ENCODE results near the gene IFNL1. TPM values are rescaled to one million over a fixed set of nuclear protein-coding genes. Genes with fewer than 3 reads are reported as not detected.

Gene IFNL1
- total and polyA plus RNA-seq, 2 donors (not counting 1 experiment from before 2014, with no cell fraction given), result not detected

DNA sequence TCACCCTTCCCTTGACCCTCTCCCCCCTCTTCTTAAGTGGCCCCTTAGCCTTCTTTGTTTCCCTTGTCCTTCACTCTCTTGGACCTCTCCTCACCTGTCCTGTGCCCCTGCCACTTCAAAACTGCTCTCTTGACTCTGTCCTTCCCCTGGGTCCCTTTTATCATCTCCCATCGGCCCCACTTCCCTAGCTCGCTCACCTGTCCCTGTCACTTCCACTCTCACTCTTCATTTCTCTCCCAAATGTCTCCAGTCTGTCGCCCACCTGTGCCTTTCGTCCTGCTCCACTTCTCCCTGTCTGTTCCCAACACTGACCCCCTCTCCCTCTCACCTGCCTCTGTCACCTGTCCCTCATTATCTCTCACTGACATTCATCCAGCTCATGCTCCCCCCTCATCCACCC is 699 bp downstream of the IFNL1 start:
- no peaks in the 10 kb centered on the region for H3K9me3 ChIP-seq (ENCODE audit: control extremely low read depth in 1 of 3, control insufficient read depth in 2 of 3, insufficient read depth in 1 of 3, low read length in 2 of 3)
- Mint-ChIP-seq H3K27me3 (peaks cover 23% of the 10 kb centered on the region), H3K27ac (no peak overlapping the region), H3K4me1 (no peaks in the 10 kb centered on the region), H3K9me3 (ENCODE audit: insufficient read depth) (no peaks in the 10 kb centered on the region), H3K4me3 (no peak overlapping the region)
- ATAC-seq (ENCODE audit: low read depth) (no peak), DNase-seq (no peak)
- H2AFZ ChIP-seq (ENCODE audit: insufficient read depth, low read depth, low read length, poor library complexity, severe bottlenecking), result no peak overlapping the region
- no peaks in the 10 kb centered on the region for H4K20me1 ChIP-seq (ENCODE audit: control insufficient read depth, insufficient read depth, low read length, poor library complexity, severe bottlenecking)
- no peaks in the 10 kb centered on the region for H3K79me2 ChIP-seq (ENCODE audit: control insufficient read depth, insufficient read depth, low read length)
- H3K27me3 ChIP-seq (replicated peaks in 1 of 4; ENCODE audit: control extremely low read depth in 1 of 4, control insufficient read depth in 3 of 4, insufficient read depth in 4 of 4, low read length in 3 of 4), result peaks cover 0 to 5% (median 0%) of the 10 kb centered on the region in 4 experiments
- POLR2A ChIA-PET, result no interaction called here
- 78% methylated on average over 4 of the region's 4 CpGs for WGBS (ENCODE audit: insufficient coverage)
- TF ChIP-seq, protein P1, sequence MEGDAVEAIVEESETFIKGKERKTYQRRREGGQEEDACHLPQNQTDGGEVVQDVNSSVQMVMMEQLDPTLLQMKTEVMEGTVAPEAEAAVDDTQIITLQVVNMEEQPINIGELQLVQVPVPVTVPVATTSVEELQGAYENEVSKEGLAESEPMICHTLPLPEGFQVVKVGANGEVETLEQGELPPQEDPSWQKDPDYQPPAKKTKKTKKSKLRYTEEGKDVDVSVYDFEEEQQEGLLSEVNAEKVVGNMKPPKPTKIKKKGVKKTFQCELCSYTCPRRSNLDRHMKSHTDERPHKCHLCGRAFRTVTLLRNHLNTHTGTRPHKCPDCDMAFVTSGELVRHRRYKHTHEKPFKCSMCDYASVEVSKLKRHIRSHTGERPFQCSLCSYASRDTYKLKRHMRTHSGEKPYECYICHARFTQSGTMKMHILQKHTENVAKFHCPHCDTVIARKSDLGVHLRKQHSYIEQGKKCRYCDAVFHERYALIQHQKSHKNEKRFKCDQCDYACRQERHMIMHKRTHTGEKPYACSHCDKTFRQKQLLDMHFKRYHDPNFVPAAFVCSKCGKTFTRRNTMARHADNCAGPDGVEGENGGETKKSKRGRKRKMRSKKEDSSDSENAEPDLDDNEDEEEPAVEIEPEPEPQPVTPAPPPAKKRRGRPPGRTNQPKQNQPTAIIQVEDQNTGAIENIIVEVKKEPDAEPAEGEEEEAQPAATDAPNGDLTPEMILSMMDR (IDR thresholded peaks at IDR 0.05), result no peak
- TF ChIP-seq EZH2 (IDR thresholded peaks at IDR 0.05; ENCODE audit: borderline replicate concordance, insufficient read depth, low read depth, low read length, poor library complexity, severe bottlenecking), result no peak
- intact Hi-C loops (cut with micrococcal nuclease), result no loop called here
- H3K4me2 ChIP-seq (replicated peaks; ENCODE audit: low read depth, low read length, poor library complexity, severe bottlenecking), result no peak overlapping the region
- CTCF ChIA-PET, result no interaction called here
- no peaks in the 10 kb centered on the region for H3K4me1 ChIP-seq (ENCODE audit: control insufficient read depth in 2 of 2, insufficient read depth in 2 of 2, low read length in 2 of 2)
- no peaks in the 10 kb centered on the region for H3K36me3 ChIP-seq (replicated peaks in 1 of 2; ENCODE audit: control extremely low read depth in 1 of 2, control insufficient read depth in 1 of 2, extremely low read depth in 1 of 2, insufficient read depth in 2 of 2, low read length in 1 of 2)
- H3K9ac ChIP-seq (ENCODE audit: low read length), result no peak overlapping the region
- H3K4me3 ChIP-seq (ENCODE audit: control extremely low read depth in 1 of 5, extremely low read depth in 1 of 5, insufficient read depth in 1 of 5, low read depth in 2 of 5, low read length in 4 of 5), result no peak overlapping the region
- H3K27ac ChIP-seq (ENCODE audit: low read length in 2 of 2), result no peak overlapping the region

DNA sequence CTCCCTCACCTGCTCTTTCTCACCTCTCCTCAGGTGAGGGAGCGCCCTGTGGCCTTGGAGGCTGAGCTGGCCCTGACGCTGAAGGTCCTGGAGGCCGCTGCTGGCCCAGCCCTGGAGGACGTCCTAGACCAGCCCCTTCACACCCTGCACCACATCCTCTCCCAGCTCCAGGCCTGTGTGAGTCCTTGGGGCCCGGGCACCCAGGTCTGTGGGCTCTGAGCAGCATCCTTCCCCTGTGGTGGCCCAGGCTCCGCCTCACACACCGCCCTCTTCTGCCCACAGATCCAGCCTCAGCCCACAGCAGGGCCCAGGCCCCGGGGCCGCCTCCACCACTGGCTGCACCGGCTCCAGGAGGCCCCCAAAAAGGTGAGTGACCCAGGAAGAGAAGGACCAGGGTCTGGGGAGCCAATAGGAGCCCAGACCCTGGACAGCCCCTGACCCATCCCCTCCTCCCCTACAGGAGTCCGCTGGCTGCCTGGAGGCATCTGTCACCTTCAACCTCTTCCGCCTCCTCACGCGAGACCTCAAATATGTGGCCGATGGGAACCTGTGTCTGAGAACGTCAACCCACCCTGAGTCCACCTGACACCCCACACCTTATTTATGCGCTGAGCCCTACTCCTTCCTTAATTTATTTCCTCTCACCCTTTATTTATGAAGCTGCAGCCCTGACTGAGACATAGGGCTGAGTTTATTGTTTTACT is 1.9 kb downstream of the IFNL1 start:
- Mint-ChIP-seq H3K27me3 (peaks cover 20% of the 10 kb centered on the region), H3K4me1 (no peaks in the 10 kb centered on the region), H3K9me3 (ENCODE audit: insufficient read depth) (no peaks in the 10 kb centered on the region), H3K27ac (no peak overlapping the region), H3K4me3 (no peak overlapping the region)
- Histone ChIP-seq H3K4me3 (ENCODE audit: control extremely low read depth in 1 of 5, extremely low read depth in 1 of 5, insufficient read depth in 1 of 5, low read depth in 2 of 5, low read length in 4 of 5) (no peak overlapping the region), H3K4me1 (ENCODE audit: control insufficient read depth in 2 of 2, insufficient read depth in 2 of 2, low read length in 2 of 2) (no peaks in the 10 kb centered on the region), H3K36me3 (replicated peaks in 1 of 2; ENCODE audit: control extremely low read depth in 1 of 2, control insufficient read depth in 1 of 2, extremely low read depth in 1 of 2, insufficient read depth in 2 of 2, low read length in 1 of 2) (no peaks in the 10 kb centered on the region), H3K79me2 (ENCODE audit: control insufficient read depth, insufficient read depth, low read length) (no peaks in the 10 kb centered on the region), H3K4me2 (replicated peaks; ENCODE audit: low read depth, low read length, poor library complexity, severe bottlenecking) (no peak overlapping the region), H4K20me1 (ENCODE audit: control insufficient read depth, insufficient read depth, low read length, poor library complexity, severe bottlenecking) (no peaks in the 10 kb centered on the region), H3K27me3 (replicated peaks in 1 of 4; ENCODE audit: control extremely low read depth in 1 of 4, control insufficient read depth in 3 of 4, insufficient read depth in 4 of 4, low read length in 3 of 4) (peaks cover 0 to 5% (median 0%) of the 10 kb centered on the region in 4 experiments), H3K27ac (ENCODE audit: low read length in 2 of 2) (no peak overlapping the region), H3K9ac (ENCODE audit: low read length) (no peak overlapping the region), H2AFZ (ENCODE audit: insufficient read depth, low read depth, low read length, poor library complexity, severe bottlenecking) (no peak overlapping the region), H3K9me3 (ENCODE audit: control extremely low read depth in 1 of 3, control insufficient read depth in 2 of 3, insufficient read depth in 1 of 3, low read length in 2 of 3) (no peaks in the 10 kb centered on the region)
- ChIA-PET POLR2A (no interaction called here), CTCF (no interaction called here)
- intact Hi-C loops (cut with micrococcal nuclease), result no loop called here
- ATAC-seq (ENCODE audit: low read depth) (no peak), DNase-seq (no peak)
- WGBS (ENCODE audit: insufficient coverage), result 43% methylated on average over 16 of the region's 17 CpGs
- no peak for TF ChIP-seq EZH2 (IDR thresholded peaks at IDR 0.05; ENCODE audit: borderline replicate concordance, insufficient read depth, low read depth, low read length, poor library complexity, severe bottlenecking)
- TF ChIP-seq, protein P1 (IDR thresholded peaks at IDR 0.05), result no peak

All from B cell (primary cell).